Psoas muscle (tissue), 8 donors: ENCODE measurements around the gene SYNPO2. TPM values are rescaled to one million over a fixed set of nuclear protein-coding genes. Genes with fewer than 3 reads are reported as not detected.

Source experiments
- ATAC-seq, 4 donors: fragments of 200-7000 bp; cut with Tn5 transposase; one replicate each; pipeline ENCODE4 v1.9.1; 2020; ENCODE audit warnings: moderate library complexity in 3 of 4, mild to moderate bottlenecking in 2 of 4
- DNase-seq, 2 donors: peaks; one replicate each; pipeline ENCODE4 v3.0.0-alpha.2; 2020
- H3K27ac ChIP-seq: fragments of 200-600 bp; one replicate; pipeline ENCODE4 v1.8.0; 2022
- H3K27me3 ChIP-seq, 3 donors: fragments of 200-600 bp in 1 of 3; one replicate each; pipeline versions ENCODE4 v1.6.1 to v1.8.0; 2013 to 2022; ENCODE audit warnings: low read length in 2 of 3, mild to moderate bottlenecking in 2 of 3, moderate library complexity in 1 of 3; ENCODE audit not compliant: insufficient read depth in 3 of 3
- H3K36me3 ChIP-seq, 2 donors: fragments of 200-600 bp in 1 of 2; one replicate each; pipeline versions ENCODE4 v1.6.1 to v1.8.0; 2013 to 2022; ENCODE audit warnings: low read depth in 1 of 2, mild to moderate bottlenecking in 1 of 2, moderate library complexity in 1 of 2; ENCODE audit not compliant: insufficient read depth in 1 of 2
- H3K4me1 ChIP-seq: fragments of 200-600 bp; one replicate; pipeline ENCODE4 v1.8.0; 2022
- H3K4me3 ChIP-seq: fragments of 200-600 bp; one replicate; pipeline ENCODE4 v1.8.0; 2022; ENCODE audit warnings: mild to moderate bottlenecking
- H3K9me3 ChIP-seq: fragments of 200-600 bp; one replicate; pipeline ENCODE4 v1.8.0; 2022
- WGBS, 3 donors: extraction: QIAGEN DNeasy Blood & Tissue Kit; methylation state at CpG; one replicate each; pipeline versions ENCODE4 v1.1.6 to v1.1.7; 2013; 5-methylcytosine and 5-hydroxymethylcytosine counted together
- intact Hi-C, 2 donors: fragments of 100-400 bp; cut with DNase I; formaldehyde crosslinking; loops; one replicate each; pipeline versions ENCODE4 v1.11.0 to v1.14.2; 2022
- polyA plus RNA-seq, 3 donors: library from polyadenylated mRNA; stranded (reverse); fragments of 200-250 nt; gene quantifications; one replicate each; pipeline ENCODE4 v1.2.3, GENCODE V29; 2013
- total RNA-seq, 4 donors: library from RNA; stranded (reverse); fragmentation: NEBNext Ultra II Directional in 2 of 4; extraction: Animal tissue kit (Norgen Biotek cat#: 25700) in 2 of 4; gene quantifications; one replicate each; pipeline versions ENCODE4 v1.2.1 to v1.2.4, GENCODE V29; 2021 to 2023
- TF ChIP-seq, protein P1 (sequence below): fragments of 200-600 bp; IDR thresholded peaks from one replicate; pipeline ENCODE4 v1.8.0; 2022; ENCODE audit warnings: antibody characterized with exemption
- donor health status: healthy with polysubstance abuse.
- donor health status: DM: no; HTN: no; CAD: no; lungs with moderate emphysema.
- donor health status: Bipolar disorder and iron deficiency.
- donor health status: healthy.
- donor health status: DM: yes; HTN: yes; CAD: no.
- donor health status: DM: no; HTN: no; CAD: no.
- donor health status: DM: no; HTN: no; CAD: no.
- donor health status: DM: yes; HTN: yes; CAD: no.

Gene SYNPO2
- total and polyA plus RNA-seq, 7 donors = 35.7 to 2,858 (median 1,548) TPM

- intact Hi-C loops = no loop called here
- peak in 1 of 2 donors; percentile 54 for DNase-seq
- peak in 1 of 4 donors; percentile 18 for ATAC-seq
- Histone ChIP-seq H3K36me3 (peaks cover 0 to 9% of the 10 kb centered on the region in 2 donors), H3K9me3 (no peaks in the 10 kb centered on the region), H3K4me3 (peak overlapping the region; percentile 77), H3K27me3 (no peaks in the 10 kb centered on the region), H3K27ac (peak overlapping the region; percentile 98), H3K4me1 (peaks cover 28% of the 10 kb centered on the region)
- WGBS, 3 donors = 17 to 29% (median 21%) methylated on average over 4 of the region's 4 CpGs
- TF ChIP-seq, protein P1, sequence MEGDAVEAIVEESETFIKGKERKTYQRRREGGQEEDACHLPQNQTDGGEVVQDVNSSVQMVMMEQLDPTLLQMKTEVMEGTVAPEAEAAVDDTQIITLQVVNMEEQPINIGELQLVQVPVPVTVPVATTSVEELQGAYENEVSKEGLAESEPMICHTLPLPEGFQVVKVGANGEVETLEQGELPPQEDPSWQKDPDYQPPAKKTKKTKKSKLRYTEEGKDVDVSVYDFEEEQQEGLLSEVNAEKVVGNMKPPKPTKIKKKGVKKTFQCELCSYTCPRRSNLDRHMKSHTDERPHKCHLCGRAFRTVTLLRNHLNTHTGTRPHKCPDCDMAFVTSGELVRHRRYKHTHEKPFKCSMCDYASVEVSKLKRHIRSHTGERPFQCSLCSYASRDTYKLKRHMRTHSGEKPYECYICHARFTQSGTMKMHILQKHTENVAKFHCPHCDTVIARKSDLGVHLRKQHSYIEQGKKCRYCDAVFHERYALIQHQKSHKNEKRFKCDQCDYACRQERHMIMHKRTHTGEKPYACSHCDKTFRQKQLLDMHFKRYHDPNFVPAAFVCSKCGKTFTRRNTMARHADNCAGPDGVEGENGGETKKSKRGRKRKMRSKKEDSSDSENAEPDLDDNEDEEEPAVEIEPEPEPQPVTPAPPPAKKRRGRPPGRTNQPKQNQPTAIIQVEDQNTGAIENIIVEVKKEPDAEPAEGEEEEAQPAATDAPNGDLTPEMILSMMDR = no peak
These were observed 136.8 kb downstream of the SYNPO2 start for GRCh38 chr4:119025420-119025819.

DNA sequence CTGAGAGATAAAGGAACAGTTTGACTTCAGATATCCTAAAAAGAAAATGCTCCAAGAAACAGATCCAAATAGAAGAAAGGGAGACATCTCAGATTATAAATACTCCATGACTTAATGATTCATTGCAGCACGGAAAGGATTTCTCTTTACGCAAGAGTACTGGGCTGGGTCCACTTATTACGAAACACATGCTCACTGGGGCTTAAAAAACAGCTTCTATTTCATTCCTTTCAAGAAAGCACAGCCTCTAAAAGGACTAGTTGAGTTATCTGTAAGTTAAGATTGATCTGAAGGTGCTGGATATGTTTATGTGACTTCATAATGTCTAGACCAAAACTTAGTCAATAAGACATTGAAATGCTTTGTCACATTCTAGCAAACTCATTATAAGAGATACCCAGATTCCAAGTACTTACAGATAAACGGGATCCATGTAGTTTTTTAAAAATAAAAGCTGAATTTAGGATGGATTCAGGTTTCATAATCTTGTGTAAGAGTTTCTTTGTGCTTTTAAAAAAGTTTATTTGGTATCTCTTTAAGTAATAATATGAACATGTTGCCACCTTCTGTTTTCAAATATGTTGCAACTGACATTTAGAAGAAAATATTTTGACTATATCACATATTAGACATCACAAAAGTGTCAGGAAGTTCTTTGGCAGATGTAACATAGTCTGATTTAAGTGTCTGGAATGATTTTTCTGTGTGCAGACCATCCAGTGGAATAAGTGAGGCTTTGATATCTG, 137.4 kb downstream of the SYNPO2 start:
- Histone ChIP-seq H3K9me3 (no peaks in the 10 kb centered on the region), H3K4me1 (peaks cover 27% of the 10 kb centered on the region), H3K36me3 (peaks cover 0 to 15% of the 10 kb centered on the region in 2 donors), H3K4me3 (peak overlapping the region; percentile 77), H3K27me3 (no peaks in the 10 kb centered on the region), H3K27ac (peak overlapping the region; percentile 98)
- WGBS, 3 donors = 8 to 26% (median 13%) methylated on average over 4 of the region's 4 CpGs
- peak in 1 of 2 donors; percentile 34 for DNase-seq
- TF ChIP-seq, protein P1 = no peak
- intact Hi-C loops = loop anchor here in 1 of 2 donors (2.0 kb wide), 1 partner anchor 15 kb away; no protein-coding TSS in a partner anchor
- peak; percentile 47 to 63 (median 54) for ATAC-seq

DNA sequence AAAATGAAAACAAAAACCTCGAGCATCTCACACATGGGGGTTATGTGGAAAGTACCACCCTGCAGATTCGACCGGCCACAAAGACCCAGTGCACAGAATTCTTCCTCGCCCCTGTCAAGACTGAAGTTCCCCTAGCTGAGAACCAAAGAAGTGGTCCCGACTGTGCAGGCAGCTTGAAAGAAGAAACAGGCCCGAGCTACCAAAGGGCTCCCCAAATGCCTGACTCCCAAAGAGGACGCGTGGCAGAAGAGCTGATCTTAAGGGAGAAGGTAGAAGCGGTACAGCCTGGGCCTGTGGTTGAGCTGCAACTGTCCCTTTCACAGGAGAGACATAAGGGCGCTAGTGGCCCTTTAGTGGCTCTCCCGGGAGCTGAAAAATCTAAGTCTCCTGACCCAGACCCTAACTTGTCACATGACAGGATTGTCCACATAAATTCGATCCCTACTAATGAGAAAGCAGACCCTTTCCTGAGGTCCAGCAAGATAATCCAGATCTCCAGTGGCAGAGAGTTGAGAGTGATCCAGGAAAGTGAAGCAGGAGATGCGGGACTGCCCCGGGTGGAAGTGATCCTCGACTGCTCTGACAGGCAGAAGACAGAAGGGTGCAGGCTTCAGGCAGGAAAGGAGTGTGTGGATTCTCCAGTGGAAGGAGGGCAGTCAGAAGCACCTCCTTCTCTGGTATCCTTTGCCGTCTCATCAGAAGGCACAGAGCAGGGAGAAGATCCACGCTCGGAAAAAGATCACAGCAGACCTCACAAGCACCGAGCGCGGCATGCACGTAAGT, 138.2 kb downstream of the SYNPO2 start:
- intact Hi-C loops = loop anchor here in 1 of 2 donors (1.0 to 2.0 kb wide), 2 partner anchors 16 to 38 kb away; no protein-coding TSS in a partner anchor
- Histone ChIP-seq H3K27ac (peak overlapping the region; percentile 98), H3K36me3 (peaks cover under 1 to 23% of the 10 kb centered on the region in 2 donors), H3K27me3 (no peaks in the 10 kb centered on the region), H3K4me1 (peaks cover 21% of the 10 kb centered on the region), H3K9me3 (no peaks in the 10 kb centered on the region), H3K4me3 (peak overlapping the region; percentile 77)
- TF ChIP-seq, protein P1 = no peak
- 22 to 29% (median 24%) methylated on average over 22 of the region's 22 CpGs for WGBS, 3 donors
- DNase-seq = peak; percentile 53 to 84
- peak; percentile 69 to 78 (median 74) for ATAC-seq

GRCh38 chr4:119027811-119028210, 139.2 kb downstream of the SYNPO2 start:
- TF ChIP-seq, protein P1 = no peak
- peak overlapping the region; percentile 98 for H3K27ac ChIP-seq
- no peaks in the 10 kb centered on the region for H3K27me3 ChIP-seq
- DNase-seq (no peak), ATAC-seq (peak; percentile 50 to 73 (median 56))
- H3K4me1 ChIP-seq = peaks cover 18% of the 10 kb centered on the region
- H3K9me3 ChIP-seq = no peaks in the 10 kb centered on the region
- 15 to 27% (median 17%) methylated on average over 2 of the region's 2 CpGs for WGBS, 3 donors
- H3K4me3 ChIP-seq = peak overlapping the region; percentile 77
- intact Hi-C loops = loop anchor here in 1 of 2 donors (1.0 to 2.0 kb wide), 2 partner anchors 17 to 39 kb away; no protein-coding TSS in a partner anchor
- peaks cover 2 to 33% of the 10 kb centered on the region in 2 donors for H3K36me3 ChIP-seq
